ENCODE measurements around the gene WWC1.

WWC1 gene

DNA sequence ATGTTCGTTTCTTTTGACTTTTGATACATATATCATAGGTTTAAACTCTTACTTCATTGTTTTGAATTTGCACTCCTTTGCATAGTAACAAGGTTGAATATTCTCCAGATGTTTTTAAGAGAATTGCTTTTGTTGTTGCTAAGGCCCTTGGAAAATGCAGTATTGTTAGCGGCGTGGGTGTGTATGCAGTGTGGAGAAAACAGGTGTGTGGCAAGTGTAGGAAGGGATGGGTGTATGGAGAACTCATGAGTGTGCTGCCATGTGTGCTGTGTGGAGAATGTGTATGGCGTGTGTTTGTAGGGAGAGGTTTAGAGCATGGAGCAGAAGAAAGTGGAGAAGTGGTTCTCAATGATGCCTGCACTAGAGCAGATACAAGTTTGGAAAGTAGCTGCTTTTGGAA, 87.3 kb downstream of the WWC1 start:
- TF ChIP-seq, protein P1, sequence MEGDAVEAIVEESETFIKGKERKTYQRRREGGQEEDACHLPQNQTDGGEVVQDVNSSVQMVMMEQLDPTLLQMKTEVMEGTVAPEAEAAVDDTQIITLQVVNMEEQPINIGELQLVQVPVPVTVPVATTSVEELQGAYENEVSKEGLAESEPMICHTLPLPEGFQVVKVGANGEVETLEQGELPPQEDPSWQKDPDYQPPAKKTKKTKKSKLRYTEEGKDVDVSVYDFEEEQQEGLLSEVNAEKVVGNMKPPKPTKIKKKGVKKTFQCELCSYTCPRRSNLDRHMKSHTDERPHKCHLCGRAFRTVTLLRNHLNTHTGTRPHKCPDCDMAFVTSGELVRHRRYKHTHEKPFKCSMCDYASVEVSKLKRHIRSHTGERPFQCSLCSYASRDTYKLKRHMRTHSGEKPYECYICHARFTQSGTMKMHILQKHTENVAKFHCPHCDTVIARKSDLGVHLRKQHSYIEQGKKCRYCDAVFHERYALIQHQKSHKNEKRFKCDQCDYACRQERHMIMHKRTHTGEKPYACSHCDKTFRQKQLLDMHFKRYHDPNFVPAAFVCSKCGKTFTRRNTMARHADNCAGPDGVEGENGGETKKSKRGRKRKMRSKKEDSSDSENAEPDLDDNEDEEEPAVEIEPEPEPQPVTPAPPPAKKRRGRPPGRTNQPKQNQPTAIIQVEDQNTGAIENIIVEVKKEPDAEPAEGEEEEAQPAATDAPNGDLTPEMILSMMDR (IDR thresholded peaks at IDR 0.05; ENCODE audit: low read depth, low read length, missing control alignments) = no peak

DNA sequence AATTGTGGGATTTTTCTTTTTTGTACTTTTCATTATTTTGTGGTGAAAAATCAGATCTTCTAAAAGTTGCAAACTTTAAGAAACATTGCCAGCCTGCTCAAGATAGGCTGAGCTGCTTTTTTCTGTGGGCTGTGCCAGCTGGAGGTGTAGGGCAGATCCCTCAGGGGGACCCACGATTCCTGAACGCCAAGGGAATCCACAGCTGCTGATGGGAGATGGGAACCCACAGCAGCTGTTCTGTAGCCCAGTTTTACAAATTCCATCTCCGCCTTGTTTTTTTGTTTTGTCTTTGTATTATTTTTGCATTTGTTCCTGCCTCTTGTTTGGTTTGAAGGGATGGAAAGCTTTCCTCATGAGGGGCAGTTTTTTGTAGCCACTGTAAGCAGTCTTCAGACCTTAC, 91.0 kb downstream of the WWC1 start:
- no peak for DNase-seq (ENCODE audit: low read depth)
- TF ChIP-seq, protein P1 (IDR thresholded peaks at IDR 0.05; ENCODE audit: low read depth, low read length, missing control alignments) = no peak

More for the DNA sequence above, 87.3 kb downstream of the WWC1 start:
- no peak for DNase-seq (ENCODE audit: low read depth)
- H3K4me3 ChIP-seq (ENCODE audit: low read depth, low read length) = no peak overlapping the region

GRCh38 chr5:168390491-168390890, 99.0 kb downstream of the WWC1 start:
- DNase-seq (ENCODE audit: low read depth) = no peak

More for the DNA sequence above, 91.0 kb downstream of the WWC1 start:
- H3K4me3 ChIP-seq (ENCODE audit: low read depth, low read length) = no peak overlapping the region

DNA sequence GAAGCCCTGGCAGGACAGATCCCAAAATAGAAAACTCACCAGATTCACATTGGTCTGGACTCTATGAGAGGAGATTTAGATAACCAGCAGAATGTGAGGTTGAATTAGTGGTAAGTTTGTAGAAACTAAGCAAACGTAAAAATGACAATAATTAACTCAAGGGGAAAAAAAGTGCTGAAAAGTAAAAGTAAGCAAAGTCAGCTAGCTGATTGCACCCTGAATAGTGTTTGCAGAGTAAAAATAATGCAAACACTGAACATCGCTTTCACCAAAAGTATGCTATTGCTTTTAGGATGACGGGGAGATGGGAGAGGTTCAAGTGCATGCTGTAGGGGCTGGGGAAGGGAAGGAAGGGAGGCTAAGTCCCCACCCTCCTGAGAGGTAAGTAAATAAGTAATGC, 102.3 kb downstream of the WWC1 start:
- H3K4me3 ChIP-seq (ENCODE audit: low read depth, low read length) = no peak overlapping the region
- TF ChIP-seq, protein P1 (IDR thresholded peaks at IDR 0.05; ENCODE audit: low read depth, low read length, missing control alignments) = no peak
- DNase-seq (ENCODE audit: low read depth) = no peak

More at GRCh38 chr5:168390491-168390890, 99.0 kb downstream of the WWC1 start:
- H3K4me3 ChIP-seq (ENCODE audit: low read depth, low read length) = no peak overlapping the region
- TF ChIP-seq, protein P1 (IDR thresholded peaks at IDR 0.05; ENCODE audit: low read depth, low read length, missing control alignments) = no peak

GRCh38 chr5:168400429-168401220, 109.2 kb downstream of the WWC1 start:
- DNase-seq (ENCODE audit: low read depth) = no peak
- TF ChIP-seq, protein P1 (IDR thresholded peaks at IDR 0.05; ENCODE audit: low read depth, low read length, missing control alignments) = no peak
- no peak overlapping the region for H3K4me3 ChIP-seq (ENCODE audit: low read depth, low read length)

GRCh38 chr5:168401226-168401625, 109.8 kb downstream of the WWC1 start:
- no peak overlapping the region for H3K4me3 ChIP-seq (ENCODE audit: low read depth, low read length)
- TF ChIP-seq, protein P1 (IDR thresholded peaks at IDR 0.05; ENCODE audit: low read depth, low read length, missing control alignments) = no peak
- DNase-seq (ENCODE audit: low read depth) = no peak

- no peak for DNase-seq (ENCODE audit: low read depth)
These were observed 110.4 kb downstream of the WWC1 start for GRCh38 chr5:168401880-168402279.

More at GRCh38 chr5:168401880-168402279, 110.4 kb downstream of the WWC1 start:
- H3K4me3 ChIP-seq (ENCODE audit: low read depth, low read length) = no peak overlapping the region
- TF ChIP-seq, protein P1 (IDR thresholded peaks at IDR 0.05; ENCODE audit: low read depth, low read length, missing control alignments) = no peak

Measured in GM12864 (cell line).